ENCODE data around the gene TDP1.

DNA sequence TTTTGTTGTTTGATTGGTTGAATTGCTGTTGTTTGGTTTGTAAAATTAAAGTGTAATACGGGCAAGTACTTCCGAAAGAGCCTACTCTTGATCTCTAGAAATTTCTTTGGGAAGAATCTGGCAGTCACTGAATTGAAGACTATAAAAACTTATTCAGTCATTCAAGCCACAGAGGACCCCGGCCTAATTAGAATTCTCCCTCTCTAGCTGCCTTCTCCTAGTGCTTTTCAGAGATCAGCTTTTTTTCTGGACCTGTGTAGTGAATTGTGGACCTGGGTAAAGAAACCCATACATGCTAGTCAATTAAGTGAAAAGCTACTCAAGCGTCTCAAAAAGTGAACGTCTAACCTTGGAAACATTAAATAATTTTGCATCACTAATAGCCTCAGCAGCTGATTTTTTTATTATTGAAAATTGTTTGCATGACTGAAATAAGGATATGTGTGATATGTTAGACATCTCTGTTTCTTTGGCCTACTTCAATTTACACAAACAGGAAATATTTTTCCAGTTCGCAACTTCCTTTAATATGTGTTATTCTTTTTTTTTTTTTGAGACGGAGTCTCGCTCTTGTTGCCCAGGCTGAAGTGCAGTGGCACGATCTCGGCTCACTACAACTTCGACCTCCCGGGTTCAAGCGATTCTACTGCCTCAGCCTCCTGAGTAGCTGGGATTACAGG, 28.4 kb upstream of the TDP1 start:
- TF ChIP-seq, protein P1, sequence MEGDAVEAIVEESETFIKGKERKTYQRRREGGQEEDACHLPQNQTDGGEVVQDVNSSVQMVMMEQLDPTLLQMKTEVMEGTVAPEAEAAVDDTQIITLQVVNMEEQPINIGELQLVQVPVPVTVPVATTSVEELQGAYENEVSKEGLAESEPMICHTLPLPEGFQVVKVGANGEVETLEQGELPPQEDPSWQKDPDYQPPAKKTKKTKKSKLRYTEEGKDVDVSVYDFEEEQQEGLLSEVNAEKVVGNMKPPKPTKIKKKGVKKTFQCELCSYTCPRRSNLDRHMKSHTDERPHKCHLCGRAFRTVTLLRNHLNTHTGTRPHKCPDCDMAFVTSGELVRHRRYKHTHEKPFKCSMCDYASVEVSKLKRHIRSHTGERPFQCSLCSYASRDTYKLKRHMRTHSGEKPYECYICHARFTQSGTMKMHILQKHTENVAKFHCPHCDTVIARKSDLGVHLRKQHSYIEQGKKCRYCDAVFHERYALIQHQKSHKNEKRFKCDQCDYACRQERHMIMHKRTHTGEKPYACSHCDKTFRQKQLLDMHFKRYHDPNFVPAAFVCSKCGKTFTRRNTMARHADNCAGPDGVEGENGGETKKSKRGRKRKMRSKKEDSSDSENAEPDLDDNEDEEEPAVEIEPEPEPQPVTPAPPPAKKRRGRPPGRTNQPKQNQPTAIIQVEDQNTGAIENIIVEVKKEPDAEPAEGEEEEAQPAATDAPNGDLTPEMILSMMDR (IDR thresholded peaks at IDR 0.05) = no peak
- no peak for TF ChIP-seq POLR2A (IDR thresholded peaks at IDR 0.05)

Measured in lower leg skin (tissue), 3 donors.